Tibial artery (tissue), 4 donors: ENCODE data around the gene NDUFS7.

Source experiments
- DNase-seq, 2 donors: peaks; one replicate each; pipeline ENCODE4 v3.0.0-alpha.2; 2019
- H3K27ac ChIP-seq, 2 donors: fragments of 200-600 bp; sonication (generic) in 1 of 2; 1 replicate in 1 of 2; 2 replicates in 1 of 2; pipeline ENCODE4 v1.5.1; 2018 to 2019; ENCODE audit warnings: mild to moderate bottlenecking in 1 of 2
- H3K27me3 ChIP-seq, 2 donors: fragments of 200-600 bp; sonication (generic) in 1 of 2; one replicate each; pipeline versions ENCODE4 v1.5.1 to v1.6.0; 2016 to 2019
- H3K36me3 ChIP-seq, 3 donors: fragments of 200-600 bp; sonication (generic) in 2 of 3; one replicate each; pipeline ENCODE4 v1.5.1; 2016 to 2019; ENCODE audit warnings: mild to moderate bottlenecking in 2 of 3
- H3K4me1 ChIP-seq, 4 donors: fragments of 200-600 bp; sonication (generic) in 2 of 4; 1 replicate in 3 of 4; 2 replicates in 1 of 4; pipeline ENCODE4 v1.5.1; 2016 to 2019
- H3K4me3 ChIP-seq, 2 donors: fragments of 200-600 bp; sonication (generic) in 1 of 2; 1 replicate in 1 of 2; 2 replicates in 1 of 2; pipeline ENCODE4 v1.5.1; 2018 to 2019; ENCODE audit warnings: mild to moderate bottlenecking in 2 of 2
- H3K9me3 ChIP-seq, 3 donors: fragments of 200-600 bp; sonication (generic) in 1 of 3; one replicate each; pipeline ENCODE4 v1.5.1; 2016 to 2019
- CTCF ChIP-seq, 2 experiments: fragments of 200-600 bp in 1 of 2; fragments of 450-650 bp in 1 of 2; IDR thresholded peaks; one replicate each; pipeline ENCODE4 v1.5.1; 2017 to 2019; ENCODE audit warnings: antibody characterized with exemption in 2 of 2, mild to moderate bottlenecking in 1 of 2, moderate library complexity in 1 of 2
- intact Hi-C: fragments of 100-400 bp; cut with DNase I; formaldehyde crosslinking; loops from one replicate; pipeline ENCODE4 v1.15.0; 2023; ENCODE audit warnings: low total_unique reads

Gene NDUFS7

DNA sequence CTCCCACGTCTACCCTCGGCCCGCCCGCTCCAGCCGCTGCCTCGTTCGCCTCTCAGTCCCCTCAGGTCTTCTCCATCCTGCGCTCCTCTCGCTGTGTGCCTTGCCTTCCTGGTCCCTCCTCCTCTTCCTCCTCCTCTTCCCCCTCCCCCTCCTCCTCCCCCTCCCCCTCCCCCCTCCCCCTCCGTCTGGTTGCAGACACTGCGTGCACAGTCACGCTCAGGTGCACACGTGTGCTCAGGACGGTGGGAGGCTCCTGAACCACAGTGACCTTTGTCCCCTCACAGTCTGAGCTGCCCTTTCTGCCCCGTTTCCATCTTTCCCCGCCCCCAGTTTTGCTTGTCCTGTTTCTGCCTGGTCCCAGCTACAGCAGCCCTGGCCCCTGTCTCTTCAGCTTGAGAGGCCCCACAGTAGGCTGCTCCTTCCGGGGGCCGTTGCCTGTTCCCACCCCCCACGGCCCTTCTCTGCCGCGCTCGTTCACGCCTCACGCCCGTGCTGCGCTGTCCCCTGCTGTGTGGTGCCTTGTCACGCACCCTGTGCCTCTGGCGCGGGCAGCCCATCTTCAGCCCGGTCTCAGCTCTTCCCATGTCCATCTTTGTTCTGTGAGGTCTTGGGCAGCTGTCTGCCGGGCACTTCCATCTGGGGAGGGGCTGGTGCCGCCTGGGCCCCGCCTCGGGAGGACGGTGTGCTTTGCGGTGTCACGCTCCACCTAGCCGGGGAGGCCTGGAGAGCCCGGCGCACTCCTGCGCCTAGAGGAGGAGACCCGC, 40.7 kb downstream of the NDUFS7 start:
- H3K36me3 ChIP-seq, result peaks cover 64 to 95% (median 94%) of the 10 kb centered on the region in 3 donors
- H3K9me3 ChIP-seq, result no peaks in the 10 kb centered on the region
- H3K4me1 ChIP-seq, result no peaks in the 10 kb centered on the region
- no peaks in the 10 kb centered on the region for H3K27me3 ChIP-seq
- DNase-seq, result peak in 1 of 2 donors; percentile 62
- intact Hi-C loops, result no loop called here
- H3K4me3 ChIP-seq, result no peak overlapping the region
- no peak overlapping the region for H3K27ac ChIP-seq
- TF ChIP-seq CTCF (IDR thresholded peaks at IDR 0.05), result no peak

- intact Hi-C loops, result no loop called here
- Histone ChIP-seq H3K27ac (no peak overlapping the region), H3K4me3 (no peak overlapping the region), H3K9me3 (no peaks in the 10 kb centered on the region), H3K36me3 (peaks cover 70 to 99% (median 97%) of the 10 kb centered on the region in 3 donors), H3K4me1 (no peaks in the 10 kb centered on the region), H3K27me3 (no peaks in the 10 kb centered on the region)
- no peak for TF ChIP-seq CTCF (IDR thresholded peaks at IDR 0.05)
- DNase-seq, result no peak
These were observed 41.6 kb downstream of the NDUFS7 start for GRCh38 chr19:1425102-1425837.

DNA sequence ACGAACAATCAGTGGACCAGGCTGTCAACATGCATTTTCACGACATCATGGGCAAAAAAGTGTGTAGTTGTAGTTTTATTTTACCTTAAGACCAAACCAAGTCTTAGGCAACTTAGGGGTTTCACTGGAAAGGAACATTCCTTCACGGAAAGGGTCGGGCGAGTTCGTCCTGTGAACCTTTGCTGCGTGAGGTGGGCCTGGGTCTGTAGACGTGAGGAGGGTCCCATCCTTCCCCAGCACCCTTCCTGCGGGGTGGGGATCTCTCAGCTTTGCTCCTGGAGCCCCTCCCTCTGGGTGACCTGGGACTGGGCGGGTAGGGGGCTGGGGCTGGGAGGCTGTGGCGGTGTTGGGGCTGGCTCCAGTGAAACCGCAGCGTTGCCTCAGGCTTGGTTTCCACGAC, 42.2 kb downstream of the NDUFS7 start:
- Histone ChIP-seq H3K27ac (no peak overlapping the region), H3K4me1 (no peaks in the 10 kb centered on the region), H3K27me3 (no peaks in the 10 kb centered on the region), H3K9me3 (no peaks in the 10 kb centered on the region), H3K4me3 (no peak overlapping the region), H3K36me3 (peaks cover 68 to 99% (median 97%) of the 10 kb centered on the region in 3 donors)
- intact Hi-C loops, result no loop called here
- no peak for TF ChIP-seq CTCF (IDR thresholded peaks at IDR 0.05)
- no peak for DNase-seq

GRCh38 chr19:1426736-1427135, 43.0 kb downstream of the NDUFS7 start:
- intact Hi-C loops, result no loop called here
- Histone ChIP-seq H3K36me3 (peaks cover 68 to 99% (median 97%) of the 10 kb centered on the region in 3 donors), H3K4me1 (no peaks in the 10 kb centered on the region), H3K4me3 (no peak overlapping the region), H3K27ac (no peak overlapping the region), H3K9me3 (no peaks in the 10 kb centered on the region), H3K27me3 (no peaks in the 10 kb centered on the region)
- DNase-seq, result no peak
- TF ChIP-seq CTCF (IDR thresholded peaks at IDR 0.05), result no peak

DNA sequence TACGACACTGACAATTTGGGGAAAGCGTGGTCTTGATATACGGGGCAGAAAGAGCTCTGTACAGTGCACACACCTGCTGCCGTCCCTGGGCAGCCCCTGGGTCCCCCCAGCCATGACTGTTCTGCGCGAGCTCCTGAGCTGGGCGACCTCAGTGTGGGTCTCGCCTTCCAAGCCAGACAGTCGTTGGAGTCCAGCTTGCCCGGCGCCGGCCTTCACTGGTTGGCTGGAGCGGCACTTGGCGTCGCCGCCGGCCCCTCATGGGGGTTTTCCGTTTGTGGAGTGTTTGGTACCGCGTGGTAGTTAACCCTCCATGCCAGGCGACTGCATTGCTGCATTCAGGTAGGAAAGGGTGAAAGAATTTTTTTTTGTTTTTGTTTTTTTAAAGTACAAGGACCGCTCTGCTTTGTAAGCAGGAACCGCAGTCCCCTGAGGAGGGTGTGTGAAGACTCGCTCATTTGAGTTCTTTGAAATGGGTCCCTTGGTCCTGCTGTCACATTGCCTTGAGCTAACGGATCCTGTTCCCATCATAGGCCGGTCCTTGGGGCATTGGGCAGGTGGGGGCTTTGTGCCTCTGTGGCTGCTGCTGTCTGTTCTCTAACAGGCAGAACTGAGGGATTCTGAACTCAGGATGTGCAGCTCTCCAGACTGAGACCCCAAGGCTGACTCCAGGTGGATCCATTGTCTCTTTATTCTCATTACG, 43.7 kb downstream of the NDUFS7 start:
- Histone ChIP-seq H3K4me3 (no peak overlapping the region), H3K9me3 (no peaks in the 10 kb centered on the region), H3K36me3 (peaks cover 70 to 99% (median 97%) of the 10 kb centered on the region in 3 donors), H3K27me3 (no peaks in the 10 kb centered on the region), H3K27ac (no peak overlapping the region), H3K4me1 (no peaks in the 10 kb centered on the region)
- no peak for TF ChIP-seq CTCF (IDR thresholded peaks at IDR 0.05)
- intact Hi-C loops, result no loop called here
- DNase-seq, result no peak
